SHP77 (cell line): ENCODE data around the gene NTF4.
A peak's percentile ranks its signal among the peaks of the same experiment; 100 is the strongest.

Source experiments
- DNase-seq, 2 experiments: peaks; one replicate each; lab custom pipeline; 2025; lab: John Stamatoyannopoulos, UW

The NTF4 gene

GRCh38 chr19:49091391-49092038, 26.9 kb upstream of the NTF4 start:
- no peak for DNase-seq

DNA sequence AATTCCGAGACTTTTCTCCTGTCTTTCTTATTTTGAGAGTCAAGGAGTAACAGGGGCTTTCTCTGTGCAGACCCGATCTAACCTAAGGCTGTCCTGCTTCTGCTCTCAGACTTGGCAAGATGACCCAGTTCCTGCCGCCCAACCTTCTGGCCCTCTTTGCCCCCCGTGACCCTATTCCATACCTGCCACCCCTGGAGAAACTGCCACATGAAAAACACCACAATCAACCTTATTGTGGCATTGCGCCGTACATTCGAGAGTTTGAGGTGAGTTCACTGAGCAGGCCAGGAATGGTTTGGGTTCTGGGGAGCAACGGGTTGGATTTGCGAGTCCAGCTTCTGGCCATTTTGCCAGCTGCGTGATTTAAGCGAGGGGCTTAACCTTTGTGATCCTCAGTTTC, 21.7 kb upstream of the NTF4 start:
- DNase-seq: no peak

DNA sequence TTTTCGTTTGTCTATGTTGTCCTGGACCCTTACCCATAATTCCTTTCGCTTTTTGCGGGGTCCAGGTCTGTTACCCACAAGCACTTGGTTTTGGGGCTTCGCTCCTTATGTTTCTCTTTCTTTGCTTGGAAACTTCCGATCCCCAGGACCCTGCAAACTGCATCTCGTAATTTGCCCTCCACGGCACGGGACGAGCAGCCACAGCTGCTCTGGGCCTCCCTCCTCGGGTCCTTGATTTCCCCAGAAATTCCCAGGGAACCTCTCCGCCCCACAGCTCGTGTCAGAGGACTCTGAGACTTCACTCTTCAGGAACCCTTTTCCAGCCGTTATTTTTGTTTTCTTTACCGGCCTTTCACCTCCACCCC, 21.2 kb upstream of the NTF4 start:
- no peak for DNase-seq

- peak; percentile 99 for DNase-seq
Observed at GRCh38 chr19:49085020-49085867, 20.6 kb upstream of the NTF4 start, which contains the start of gene SNRNP70. Gene SNRNP70 (plus strand): TSS chr19:49085451. CDS start chr19:49086415, 964 bp downstream.

- no peak for DNase-seq
Observed at GRCh38 chr19:49084206-49085019, 19.8 kb upstream of the NTF4 start.

GRCh38 chr19:49081273-49081672, 16.7 kb upstream of the NTF4 start:
- DNase-seq: no peak

DNA sequence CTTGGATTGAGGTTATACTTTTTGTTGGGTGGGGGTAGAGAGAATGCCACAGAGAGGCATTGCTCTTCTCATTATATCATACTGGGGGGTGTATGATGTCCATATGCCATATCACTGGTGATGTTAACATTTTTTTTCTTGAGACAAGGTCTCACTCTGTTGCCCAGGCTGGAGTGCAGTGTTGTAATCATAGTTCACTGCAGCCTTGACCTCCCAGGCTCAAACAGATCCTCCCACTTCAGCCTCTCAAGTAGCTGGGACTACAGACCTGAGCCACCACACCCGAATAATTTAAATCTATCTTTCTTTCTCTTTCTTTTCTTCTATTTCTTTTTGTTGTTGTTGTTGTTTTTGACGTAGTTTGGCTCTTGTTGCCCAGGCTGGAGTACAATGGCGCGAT, 15.8 kb upstream of the NTF4 start:
- no peak for DNase-seq

GRCh38 chr19:49074869-49075268, 10.3 kb upstream of the NTF4 start:
- peak; percentile 39 to 72 for DNase-seq

DNA sequence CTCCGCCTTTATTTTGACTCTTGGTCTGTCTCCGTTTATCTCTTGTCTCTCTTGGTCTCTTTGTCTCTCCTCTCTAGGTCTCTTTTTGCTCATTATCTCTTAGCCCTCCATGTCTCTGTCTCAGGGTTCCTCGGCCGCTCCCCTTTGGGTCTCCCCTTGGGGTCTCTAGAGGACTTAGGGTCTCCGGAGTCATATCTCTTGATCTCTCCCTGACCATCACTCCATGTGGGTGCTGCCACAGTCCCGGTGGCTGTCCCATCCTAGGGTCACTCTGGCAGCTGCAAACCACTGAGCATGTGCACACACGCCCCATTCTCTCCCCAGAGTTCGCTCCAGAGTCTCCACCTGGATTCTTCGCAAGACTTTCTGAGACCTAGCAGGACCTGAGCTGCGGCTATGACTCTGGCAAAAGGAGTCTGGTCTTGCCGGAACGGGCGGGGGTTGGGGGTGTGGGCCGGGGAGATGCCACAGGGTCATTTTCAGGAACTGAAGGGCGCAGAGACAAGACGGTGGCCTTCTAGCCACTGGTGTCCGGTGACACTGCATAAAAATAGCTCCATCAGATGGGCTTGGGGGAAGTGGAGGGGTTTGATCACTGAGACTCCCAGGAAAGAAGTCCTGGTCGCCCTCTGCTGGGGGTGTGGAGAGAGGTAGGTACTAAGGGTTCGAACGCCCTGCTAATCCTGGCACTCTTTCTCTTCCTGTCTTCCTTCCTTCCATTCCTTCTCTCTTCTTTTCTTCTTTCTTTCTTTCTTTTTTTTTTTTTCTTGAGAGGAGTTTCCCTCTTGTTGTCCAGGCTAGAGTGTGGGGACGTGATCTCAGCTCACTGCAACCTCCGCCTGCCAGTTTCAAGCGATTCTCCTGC, 9.1 kb upstream of the NTF4 start:
- peak; percentile 54 to 62 for DNase-seq

DNA sequence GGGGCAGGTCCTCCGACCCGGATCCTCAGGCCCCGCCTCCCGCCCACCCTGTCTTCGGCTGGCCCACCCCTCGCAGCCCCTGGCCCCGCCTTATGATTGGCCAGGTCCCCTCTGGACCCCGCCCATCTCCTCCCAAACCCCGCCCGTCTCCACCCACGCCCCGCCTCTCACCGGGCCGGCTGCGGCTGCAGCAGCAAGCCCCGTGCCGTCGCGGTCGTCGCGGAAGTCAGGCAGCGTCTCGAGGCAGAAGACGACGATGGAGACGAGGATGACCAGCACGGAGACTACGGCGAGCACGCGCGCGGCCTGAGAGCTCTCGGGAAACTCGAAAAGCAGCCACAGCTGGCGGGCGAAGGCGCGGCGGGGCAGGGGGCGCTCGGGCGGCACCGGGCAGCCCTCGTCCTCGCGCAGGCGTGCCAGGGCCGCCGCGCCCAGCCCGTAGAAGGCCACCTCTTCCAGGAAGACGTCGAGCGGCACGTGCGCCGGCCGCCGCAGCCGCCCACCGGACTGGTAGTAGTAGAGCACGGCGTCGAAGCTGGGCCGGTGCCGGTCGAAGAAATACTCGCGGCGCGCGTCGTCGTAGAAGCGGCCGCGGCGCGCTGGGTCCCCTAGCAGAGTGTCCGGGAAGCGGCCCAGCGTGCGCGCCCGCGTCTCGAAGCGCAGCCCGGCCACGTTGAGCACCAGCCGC, 7.4 kb upstream of the NTF4 start:
- DNase-seq: no peak

DNA sequence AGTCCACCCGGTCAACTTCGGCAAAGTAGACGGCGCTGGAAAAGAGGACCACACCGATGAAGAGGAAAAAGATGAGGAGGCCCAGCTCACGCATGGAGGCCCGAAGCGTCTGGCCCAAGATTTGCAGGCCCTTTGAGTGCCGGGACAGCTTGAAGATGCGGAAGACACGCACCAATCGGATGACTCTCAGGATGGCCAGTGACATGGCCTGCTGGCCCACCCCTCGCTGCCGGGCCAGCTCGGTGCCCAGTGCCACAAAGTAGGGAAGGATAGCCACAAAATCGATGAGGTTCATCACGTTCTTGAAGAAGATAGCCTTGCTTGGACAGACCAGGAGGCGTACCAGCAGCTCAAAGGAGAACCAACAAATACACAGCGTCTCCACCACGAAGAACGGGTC, 5.8 kb upstream of the NTF4 start:
- DNase-seq: no peak

- no peak for DNase-seq
Observed at GRCh38 chr19:49069026-49069425, 4.4 kb upstream of the NTF4 start.

GRCh38 chr19:49067554-49067953, 2.9 kb upstream of the NTF4 start:
- no peak for DNase-seq

- no peak for DNase-seq
Observed at GRCh38 chr19:49065905-49066512, 1.4 kb upstream of the NTF4 start.

- no peak for DNase-seq
Observed at GRCh38 chr19:49064029-49064629, 489 bp downstream of the NTF4 start.

DNA sequence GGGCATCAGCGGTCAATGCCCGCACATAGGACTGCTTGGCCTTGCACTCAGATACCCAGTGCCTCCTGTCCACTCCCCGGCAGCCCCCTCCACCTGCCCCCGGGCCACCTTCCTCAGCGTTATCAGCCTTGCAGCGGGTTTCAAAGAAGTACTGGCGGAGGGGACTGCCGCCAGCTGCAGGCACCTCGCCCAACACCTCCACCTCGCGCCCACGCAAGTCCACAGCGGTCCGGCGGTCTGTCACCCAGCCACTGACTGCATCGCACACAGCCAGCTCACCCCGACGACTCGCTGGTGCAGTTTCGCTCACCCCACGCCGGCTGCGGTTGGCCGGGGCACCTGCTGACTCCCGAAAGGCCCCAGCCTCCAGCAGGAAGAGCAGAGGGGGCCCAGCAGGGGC, 3.2 kb downstream of the NTF4 start:
- DNase-seq: no peak

- no peak for DNase-seq
Observed at GRCh38 chr19:49061000-49061399, 3.6 kb downstream of the NTF4 start.

GRCh38 chr19:49059053-49059452, 5.6 kb downstream of the NTF4 start:
- DNase-seq: no peak

DNA sequence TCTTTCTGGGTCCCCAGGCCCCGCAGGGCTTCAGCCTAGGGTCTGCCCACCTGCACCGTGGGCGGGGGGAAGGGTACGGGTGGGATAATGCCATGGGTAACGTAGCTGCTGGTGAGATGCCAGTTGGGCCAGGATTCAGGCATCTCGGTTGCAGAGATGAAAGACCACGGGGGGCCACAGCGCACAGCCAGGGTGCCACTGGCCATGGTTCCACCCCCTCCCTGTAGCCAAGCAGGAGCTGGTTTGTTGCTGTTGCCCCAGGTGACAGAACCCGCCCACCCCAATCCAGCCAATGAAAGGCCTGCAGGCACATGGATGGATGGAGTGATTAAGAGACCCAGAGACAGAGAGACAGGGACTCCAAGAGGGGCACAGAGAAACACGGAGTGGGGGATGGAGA, 6.1 kb downstream of the NTF4 start:
- DNase-seq: no peak

- DNase-seq: no peak
Observed at GRCh38 chr19:49057636-49058234, 6.9 kb downstream of the NTF4 start, which contains the start of gene CGB7. Gene CGB7 (minus strand): TSS chr19:49057749. CDS start chr19:49055375, 2,374 bp downstream.
